Measurements from ENCODE around the gene RASGRF1. TPM values are rescaled to one million over a fixed set of nuclear protein-coding genes. Genes with fewer than 3 reads are reported as not detected.

The RASGRF1 gene, protein sequence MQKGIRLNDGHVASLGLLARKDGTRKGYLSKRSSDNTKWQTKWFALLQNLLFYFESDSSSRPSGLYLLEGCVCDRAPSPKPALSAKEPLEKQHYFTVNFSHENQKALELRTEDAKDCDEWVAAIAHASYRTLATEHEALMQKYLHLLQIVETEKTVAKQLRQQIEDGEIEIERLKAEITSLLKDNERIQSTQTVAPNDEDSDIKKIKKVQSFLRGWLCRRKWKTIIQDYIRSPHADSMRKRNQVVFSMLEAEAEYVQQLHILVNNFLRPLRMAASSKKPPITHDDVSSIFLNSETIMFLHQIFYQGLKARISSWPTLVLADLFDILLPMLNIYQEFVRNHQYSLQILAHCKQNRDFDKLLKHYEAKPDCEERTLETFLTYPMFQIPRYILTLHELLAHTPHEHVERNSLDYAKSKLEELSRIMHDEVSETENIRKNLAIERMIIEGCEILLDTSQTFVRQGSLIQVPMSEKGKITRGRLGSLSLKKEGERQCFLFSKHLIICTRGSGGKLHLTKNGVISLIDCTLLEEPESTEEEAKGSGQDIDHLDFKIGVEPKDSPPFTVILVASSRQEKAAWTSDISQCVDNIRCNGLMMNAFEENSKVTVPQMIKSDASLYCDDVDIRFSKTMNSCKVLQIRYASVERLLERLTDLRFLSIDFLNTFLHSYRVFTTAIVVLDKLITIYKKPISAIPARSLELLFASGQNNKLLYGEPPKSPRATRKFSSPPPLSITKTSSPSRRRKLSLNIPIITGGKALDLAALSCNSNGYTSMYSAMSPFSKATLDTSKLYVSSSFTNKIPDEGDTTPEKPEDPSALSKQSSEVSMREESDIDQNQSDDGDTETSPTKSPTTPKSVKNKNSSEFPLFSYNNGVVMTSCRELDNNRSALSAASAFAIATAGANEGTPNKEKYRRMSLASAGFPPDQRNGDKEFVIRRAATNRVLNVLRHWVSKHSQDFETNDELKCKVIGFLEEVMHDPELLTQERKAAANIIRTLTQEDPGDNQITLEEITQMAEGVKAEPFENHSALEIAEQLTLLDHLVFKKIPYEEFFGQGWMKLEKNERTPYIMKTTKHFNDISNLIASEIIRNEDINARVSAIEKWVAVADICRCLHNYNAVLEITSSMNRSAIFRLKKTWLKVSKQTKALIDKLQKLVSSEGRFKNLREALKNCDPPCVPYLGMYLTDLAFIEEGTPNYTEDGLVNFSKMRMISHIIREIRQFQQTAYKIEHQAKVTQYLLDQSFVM (N-terminal part only)
- total RNA-seq, result 0.98 and 2.9 TPM in 2 replicates

DNA sequence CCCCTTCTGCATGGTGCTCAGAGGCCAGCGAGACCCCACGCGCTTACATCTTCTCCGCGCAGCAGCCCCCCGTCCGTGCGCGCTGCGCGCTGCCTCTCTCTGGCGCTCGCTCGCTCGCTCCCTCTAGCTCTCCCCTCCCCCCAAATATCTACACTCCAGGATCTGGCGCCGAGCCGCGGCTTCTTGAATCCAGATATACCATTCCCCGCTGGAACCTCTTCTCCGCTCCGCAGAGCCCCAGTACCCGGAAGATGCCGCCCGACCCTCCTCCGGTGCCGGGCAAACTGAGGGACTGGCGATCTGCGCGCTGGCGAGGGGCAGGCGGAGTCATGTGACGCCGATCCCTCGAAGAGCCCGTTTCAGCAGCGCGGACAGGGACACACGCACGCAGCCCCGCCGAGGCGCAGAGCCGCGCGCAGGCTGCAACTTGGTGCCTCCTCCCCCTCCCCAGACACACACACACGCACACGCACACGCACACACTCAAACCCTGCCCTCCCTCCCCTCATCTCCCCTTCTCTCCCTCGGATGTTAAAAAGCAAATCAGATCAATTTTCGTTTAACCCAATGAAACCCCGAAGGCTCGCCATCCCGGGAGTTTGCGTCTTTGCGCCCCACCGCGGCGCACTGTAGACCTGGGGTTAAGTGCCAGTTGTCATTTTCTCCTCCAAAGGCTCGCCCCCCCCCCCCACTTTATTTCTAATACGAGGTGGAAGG, at the start of gene RASGRF1:
Gene RASGRF1, minus strand, starts transcription at position 294 of the 717 bp plus-strand sequence. Its CDS starts 282 bp downstream, at position 12.

DNA sequence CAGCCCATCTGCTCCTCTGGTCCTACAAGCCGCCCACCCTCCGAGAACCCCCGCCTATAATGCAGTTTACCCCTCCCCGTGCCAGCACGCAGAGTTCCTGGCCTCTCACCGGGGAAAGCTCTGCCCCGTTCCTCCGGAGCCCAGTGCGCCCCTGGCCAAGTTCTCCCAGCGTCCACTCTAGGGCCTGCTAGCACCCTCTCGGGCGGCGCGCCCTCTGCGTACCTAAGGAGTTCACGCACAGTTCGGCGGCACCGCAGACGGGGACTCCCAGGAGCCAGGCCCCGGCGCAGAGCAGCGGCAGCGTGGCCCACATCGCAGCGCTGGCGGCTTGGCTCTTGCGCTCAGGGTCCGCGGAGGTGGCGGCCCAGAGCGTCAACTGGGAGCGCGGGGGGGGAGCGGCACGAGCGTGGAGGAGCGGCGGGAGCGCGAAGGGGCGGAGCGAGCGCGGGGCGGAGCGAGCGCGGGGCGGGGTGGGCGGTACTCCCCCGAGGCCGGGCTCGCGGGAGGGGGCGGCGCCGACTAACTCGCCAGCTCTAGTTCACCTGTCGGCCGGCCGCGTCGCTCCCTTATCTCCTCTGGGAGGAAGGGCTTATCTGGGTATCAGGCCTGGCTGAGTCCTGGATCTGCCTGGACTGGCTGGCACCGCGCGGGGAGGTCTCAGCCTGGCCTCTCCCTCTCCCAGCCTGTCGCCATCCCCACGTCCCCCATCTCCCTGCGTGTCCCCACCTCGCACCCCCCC, 145.7 kb downstream of the RASGRF1 start, which contains the start of gene CTSH:
Gene CTSH, minus strand, starts transcription at position 378 of the 739 bp plus-strand sequence. Its CDS starts 65 bp downstream, at position 313.

Other genes starting within 250 kb of the RASGRF1 start
- gene MORF4L1, start 217.9 kb downstream of the RASGRF1 start, total RNA-seq, result 323 and 448 TPM in 2 replicates
- 74.9 and 95.2 TPM in 2 replicates for gene CTSH, start 145.7 kb downstream of the RASGRF1 start, total RNA-seq
- gene ANKRD34C, start 191.9 kb upstream of the RASGRF1 start, total RNA-seq, result not detected in 2 replicates
- 182 and 253 TPM in 2 replicates for gene TMED3, start 220.3 kb upstream of the RASGRF1 start, total RNA-seq